Measurements from ENCODE around the gene RNF187. TPM values are rescaled to one million over a fixed set of nuclear protein-coding genes. Genes with fewer than 3 reads are reported as not detected.
"Not testable (repeated sequence)": the region's sequence is repeated elsewhere in the genome, so short reads cannot be mapped to it uniquely, and the experiment has no call there.

The RNF187 gene
- total RNA-seq, 1 donor from 2014 or later = 122 TPM

DNA sequence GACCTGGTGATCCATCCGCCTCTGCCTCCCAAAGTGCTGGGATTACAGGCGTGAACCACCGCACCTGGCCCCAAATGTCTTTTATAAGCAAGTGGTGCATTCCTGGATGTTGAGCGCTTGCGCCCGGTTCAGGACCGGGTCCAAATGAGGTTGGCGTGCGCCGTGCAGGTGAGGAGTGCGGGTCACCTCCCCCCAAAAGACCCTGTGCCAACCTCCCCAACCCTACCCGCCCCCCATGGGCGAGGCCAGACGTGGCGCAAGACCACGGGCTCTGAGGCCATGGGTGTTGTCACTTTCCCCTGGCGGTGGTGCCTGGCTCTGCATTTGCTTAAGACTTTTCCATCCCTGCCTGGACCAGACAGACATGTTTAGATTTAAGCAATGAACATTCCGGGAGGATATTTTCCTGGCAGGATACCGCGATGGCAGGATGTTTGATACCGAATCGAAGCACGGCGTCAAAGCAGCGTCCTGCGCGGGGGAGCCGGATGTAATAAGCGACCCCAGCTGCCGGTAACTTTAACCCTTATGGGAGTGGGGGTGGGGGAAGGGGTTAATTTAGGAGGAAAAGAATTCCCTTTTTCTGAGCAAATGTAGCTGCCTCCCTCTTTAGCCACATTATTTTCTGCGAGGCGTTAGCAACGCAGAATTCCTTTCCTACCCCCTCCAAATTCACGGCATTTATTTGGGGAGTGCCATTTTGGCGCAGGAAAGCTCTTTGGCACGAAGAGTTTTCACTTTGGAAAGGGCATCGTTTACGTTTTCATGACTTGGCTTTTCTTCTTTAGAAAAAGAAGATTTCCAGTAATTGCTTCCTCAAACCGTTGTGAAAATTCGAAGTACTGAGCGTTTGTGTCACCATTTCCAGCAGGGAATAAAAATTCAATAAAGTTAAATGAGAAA is 27.8 kb upstream of the RNF187 start:
- DNase-seq (ENCODE audit: low spot score) = peak; percentile 60

GRCh38 chr1:228460821-228461220 is 26.4 kb upstream of the RNF187 start:
- no peak for DNase-seq (ENCODE audit: low spot score)

- no peak for DNase-seq (ENCODE audit: low spot score)
These were observed 24.6 kb upstream of the RNF187 start for GRCh38 chr1:228462560-228462959.

- no peak for DNase-seq (ENCODE audit: low spot score)
These were observed 24.1 kb upstream of the RNF187 start for GRCh38 chr1:228463009-228463558.

GRCh38 chr1:228463559-228464455 is 23.4 kb upstream of the RNF187 start:
- no peak for DNase-seq (ENCODE audit: low spot score)

DNA sequence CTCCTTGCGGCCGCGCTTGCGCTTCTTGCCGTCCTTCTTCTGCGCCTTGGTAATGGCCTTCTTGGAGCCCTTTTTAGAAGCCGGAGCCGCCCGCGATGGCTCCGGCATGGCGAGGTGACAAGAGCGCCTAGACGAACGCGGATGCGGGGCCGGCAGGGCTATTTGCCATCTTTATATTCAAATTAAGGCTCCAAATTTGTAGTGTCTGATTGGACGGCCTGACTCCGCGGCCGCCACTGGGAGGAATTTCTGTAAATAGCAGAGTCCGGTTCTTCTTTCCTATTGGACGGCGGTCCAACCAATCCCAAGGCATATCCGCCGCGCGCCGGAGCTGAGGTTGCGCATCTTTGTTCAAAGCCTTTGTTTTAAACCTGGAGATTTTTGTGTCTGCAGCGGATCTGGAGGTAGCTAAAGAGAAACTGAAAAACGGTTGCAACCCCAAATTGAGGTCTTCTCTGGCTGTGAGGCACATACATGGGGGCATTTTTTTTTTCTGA is 22.6 kb upstream of the RNF187 start:
- peak; percentile 71 for DNase-seq (ENCODE audit: low spot score)

GRCh38 chr1:228465141-228465540 is 22.0 kb upstream of the RNF187 start:
- no peak for DNase-seq (ENCODE audit: low spot score)

DNA sequence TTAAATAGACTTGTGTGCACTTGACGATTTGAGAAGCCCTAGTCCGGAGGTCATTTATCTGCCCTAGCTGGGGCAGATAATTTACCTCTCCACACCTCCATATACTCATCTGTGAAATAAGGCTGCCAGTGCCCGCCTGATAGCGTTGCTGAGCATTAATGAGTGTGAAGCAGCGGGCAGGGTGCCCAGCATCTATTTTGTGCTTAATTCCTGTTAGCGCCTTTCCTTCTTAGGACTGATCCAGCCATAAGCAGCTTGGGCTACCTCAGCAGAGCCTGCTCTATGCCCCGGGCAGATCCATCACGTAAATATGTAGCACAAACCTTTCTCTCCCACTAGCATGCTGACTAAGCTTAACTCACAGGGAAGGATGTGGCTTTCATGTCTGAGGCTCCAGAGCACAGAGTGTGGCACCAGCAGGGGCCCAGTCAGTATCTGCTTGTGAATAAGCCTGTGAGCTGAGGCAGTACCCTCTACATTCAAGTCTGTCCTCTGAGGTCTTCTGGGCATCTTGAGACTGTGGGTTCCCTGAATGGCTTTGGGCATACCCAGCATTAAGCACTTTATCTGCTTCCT is 21.5 kb upstream of the RNF187 start:
- no peak for DNase-seq (ENCODE audit: low spot score)

GRCh38 chr1:228468188-228468587 is 19.0 kb upstream of the RNF187 start:
- DNase-seq (ENCODE audit: low spot score) = not testable (repeated sequence)

GRCh38 chr1:228469413-228470162 is 17.6 kb upstream of the RNF187 start:
- DNase-seq (ENCODE audit: low spot score) = no peak

GRCh38 chr1:228471154-228471761 is 15.9 kb upstream of the RNF187 start:
- DNase-seq (ENCODE audit: low spot score) = no peak

- DNase-seq (ENCODE audit: low spot score) = no peak
These were observed 15.3 kb upstream of the RNF187 start for GRCh38 chr1:228471762-228472398.

GRCh38 chr1:228472655-228473054 is 14.5 kb upstream of the RNF187 start:
- DNase-seq (ENCODE audit: low spot score) = no peak

- no peak for DNase-seq (ENCODE audit: low spot score)
These were observed 12.7 kb upstream of the RNF187 start for GRCh38 chr1:228474507-228474906.

- no peak for DNase-seq (ENCODE audit: low spot score)
These were observed 11.4 kb upstream of the RNF187 start for GRCh38 chr1:228475812-228476211.

DNA sequence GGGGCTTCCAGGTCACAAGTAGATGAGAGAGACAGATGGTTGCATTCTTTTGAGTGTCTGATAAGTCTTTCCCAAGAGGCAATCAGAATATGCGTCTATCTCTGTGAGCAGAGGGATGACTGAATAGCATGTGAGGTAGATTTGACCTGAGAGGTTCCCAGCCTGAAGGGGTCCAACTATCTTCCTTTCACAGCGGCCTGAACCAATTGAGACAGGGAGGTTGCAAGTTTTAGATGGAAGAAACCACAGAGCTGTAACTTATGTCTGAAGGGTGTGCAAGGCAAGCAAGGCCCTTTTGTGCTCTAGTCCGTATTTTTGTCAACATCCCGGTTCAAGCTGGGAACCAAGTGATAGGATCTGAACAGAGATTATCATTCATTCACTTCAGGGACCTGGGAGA is 9.9 kb upstream of the RNF187 start:
- no peak for DNase-seq (ENCODE audit: low spot score)

DNA sequence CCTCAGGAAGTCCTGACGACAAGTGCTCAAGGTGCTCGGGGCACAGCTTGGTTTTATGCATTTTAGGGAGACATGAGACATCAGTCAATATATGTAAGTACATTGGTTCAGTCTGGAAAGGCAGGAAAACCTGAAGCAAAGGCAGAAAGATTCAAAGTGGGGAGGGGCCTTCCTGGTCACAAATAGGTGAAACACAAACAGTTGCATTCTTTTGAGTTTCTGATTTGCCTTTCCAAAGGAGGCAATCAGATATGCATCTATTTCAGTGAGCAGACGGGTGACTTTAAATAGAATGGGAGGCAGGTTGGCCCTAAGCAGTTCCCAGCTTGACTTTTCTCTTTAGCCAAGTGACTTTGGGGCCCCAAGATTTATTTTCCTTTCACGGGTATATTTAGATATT is 8.9 kb upstream of the RNF187 start:
- no peak for DNase-seq (ENCODE audit: low spot score)

DNA sequence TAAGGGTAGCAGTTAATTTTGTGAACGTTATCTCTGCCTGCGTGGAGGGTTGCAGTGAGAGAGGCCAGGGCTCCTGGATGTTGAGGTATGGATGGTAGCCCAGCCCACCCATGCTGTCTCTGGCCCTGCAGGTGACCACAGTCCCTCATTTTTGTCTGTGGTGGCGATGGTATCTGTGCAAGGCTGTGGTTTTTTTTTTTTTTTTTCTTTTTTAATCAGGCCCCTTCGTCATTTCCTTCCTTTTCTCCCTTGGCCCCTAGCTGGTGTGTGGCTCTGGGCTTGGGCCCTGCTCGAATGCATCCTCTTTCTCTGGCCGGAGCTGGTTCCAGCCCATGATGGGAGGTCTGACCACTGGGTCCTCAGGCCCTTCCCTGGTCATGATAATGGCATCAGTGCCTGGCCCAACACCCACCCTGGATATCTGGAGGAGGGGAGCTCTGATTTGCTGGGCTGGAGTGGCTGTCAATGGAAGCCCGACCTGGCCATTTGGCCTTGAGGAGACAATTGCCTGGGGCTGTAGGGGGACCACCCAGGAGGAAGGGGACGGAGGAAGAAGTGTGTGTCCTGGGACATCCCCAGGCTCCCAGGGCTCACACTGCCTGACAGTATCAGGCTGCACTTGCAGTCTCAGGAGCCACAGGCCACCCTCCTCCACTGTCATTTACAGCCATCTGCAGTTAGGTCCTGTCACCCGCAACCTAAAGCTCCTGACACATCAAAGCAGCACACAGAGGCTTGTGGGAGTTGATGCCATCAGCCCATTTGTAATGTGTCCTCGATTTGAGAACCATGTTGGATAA is 8.1 kb upstream of the RNF187 start:
- no peak for DNase-seq (ENCODE audit: low spot score)

DNA sequence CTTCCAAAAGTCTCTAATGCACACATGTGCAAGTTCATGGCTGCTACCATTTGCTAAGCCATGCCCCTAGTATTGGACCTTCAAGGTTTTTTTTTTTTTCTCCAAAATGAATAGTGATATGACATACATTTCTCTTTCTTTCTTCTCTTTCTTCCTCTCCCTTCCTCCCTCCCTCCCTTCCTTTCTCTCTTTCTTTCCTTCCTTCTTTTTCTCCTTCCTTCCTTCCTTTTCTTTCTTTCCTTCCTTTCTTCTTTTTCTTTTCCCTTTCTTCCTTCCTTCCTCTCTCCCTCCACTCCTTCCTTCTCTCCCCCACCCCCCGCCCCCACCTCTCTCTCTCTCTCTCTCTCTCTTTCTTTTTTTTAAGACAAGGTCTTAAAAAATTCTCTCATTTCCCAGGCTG is 3.4 kb upstream of the RNF187 start:
- DNase-seq (ENCODE audit: low spot score) = no peak
